Breast epithelium (tissue), 3 donors: ENCODE data around the gene CCDC85C.

Experiments used
- POLR2AphosphoS5 ChIP-seq, 3 donors: sonication (generic); formaldehyde crosslinking; IDR thresholded peaks; one replicate each; pipeline ENCODE4 v1.6.1; 2017; ENCODE audit warnings: antibody characterized with exemption in 3 of 3
- TF ChIP-seq, protein P1 (sequence below), 3 donors: fragments of 450-650 bp; IDR thresholded peaks; one replicate each; pipeline ENCODE4 v1.5.1; 2016 to 2017; ENCODE audit warnings: antibody characterized with exemption in 3 of 3, mild to moderate bottlenecking in 3 of 3, moderate library complexity in 3 of 3

- TF ChIP-seq, protein P1, sequence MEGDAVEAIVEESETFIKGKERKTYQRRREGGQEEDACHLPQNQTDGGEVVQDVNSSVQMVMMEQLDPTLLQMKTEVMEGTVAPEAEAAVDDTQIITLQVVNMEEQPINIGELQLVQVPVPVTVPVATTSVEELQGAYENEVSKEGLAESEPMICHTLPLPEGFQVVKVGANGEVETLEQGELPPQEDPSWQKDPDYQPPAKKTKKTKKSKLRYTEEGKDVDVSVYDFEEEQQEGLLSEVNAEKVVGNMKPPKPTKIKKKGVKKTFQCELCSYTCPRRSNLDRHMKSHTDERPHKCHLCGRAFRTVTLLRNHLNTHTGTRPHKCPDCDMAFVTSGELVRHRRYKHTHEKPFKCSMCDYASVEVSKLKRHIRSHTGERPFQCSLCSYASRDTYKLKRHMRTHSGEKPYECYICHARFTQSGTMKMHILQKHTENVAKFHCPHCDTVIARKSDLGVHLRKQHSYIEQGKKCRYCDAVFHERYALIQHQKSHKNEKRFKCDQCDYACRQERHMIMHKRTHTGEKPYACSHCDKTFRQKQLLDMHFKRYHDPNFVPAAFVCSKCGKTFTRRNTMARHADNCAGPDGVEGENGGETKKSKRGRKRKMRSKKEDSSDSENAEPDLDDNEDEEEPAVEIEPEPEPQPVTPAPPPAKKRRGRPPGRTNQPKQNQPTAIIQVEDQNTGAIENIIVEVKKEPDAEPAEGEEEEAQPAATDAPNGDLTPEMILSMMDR (IDR thresholded peaks at IDR 0.05), result no peak
- TF ChIP-seq POLR2AphosphoS5 (IDR thresholded peaks at IDR 0.05), result no peak
Observed at GRCh38 chr14:99589651-99590530, 14.1 kb downstream of the CCDC85C start.
